T-helper 2 cell treated with Interferon-gamma antibody and Interleukin-4, amounts not matched to agents 5 μg/mL and 100 μg/mL, for 36 hours (primary cell): ENCODE data around the gene CALM3.
A peak's percentile ranks its signal among the peaks of the same experiment; 100 is the strongest.

Experiments
- DNase-seq: peaks from one replicate; pipeline ENCODE4 v3.0.0; 2021; ENCODE audit warnings: low spot score
- H3K27ac Mint-ChIP-seq: one replicate; pipeline ENCODE4 v1.8.0; 2021; ENCODE audit warnings: mild to moderate bottlenecking, mixed read lengths
- H3K27me3 Mint-ChIP-seq: one replicate; pipeline ENCODE4 v1.8.0; 2021; ENCODE audit warnings: low read depth, mixed read lengths
- H3K36me3 Mint-ChIP-seq: one replicate; pipeline ENCODE4 v1.8.0; 2021; ENCODE audit warnings: low read depth, mixed read lengths
- H3K4me1 Mint-ChIP-seq: one replicate; pipeline ENCODE4 v1.8.0; 2021; ENCODE audit warnings: low read depth, mixed read lengths
- H3K4me3 Mint-ChIP-seq: one replicate; pipeline ENCODE4 v1.8.0; 2022; ENCODE audit warnings: mild to moderate bottlenecking, moderate library complexity, mixed read lengths
- H3K9me3 Mint-ChIP-seq: one replicate; pipeline ENCODE4 v1.8.0; 2021; ENCODE audit warnings: mixed read lengths

CALM3 gene

GRCh38 chr19:46648060-46648960 is 47.2 kb downstream of the CALM3 start:
- Mint-ChIP-seq H3K9me3 (no peaks in the 10 kb centered on the region), H3K4me1 (no peaks in the 10 kb centered on the region), H3K27ac (no peak overlapping the region), H3K4me3 (no peak overlapping the region), H3K27me3 (peaks cover 58% of the 10 kb centered on the region), H3K36me3 (no peaks in the 10 kb centered on the region)
- DNase-seq, result no peak

GRCh38 chr19:46648961-46649960 is 48.1 kb downstream of the CALM3 start:
- no peaks in the 10 kb centered on the region for H3K9me3 Mint-ChIP-seq

GRCh38 chr19:46650445-46650844 is 49.3 kb downstream of the CALM3 start:
- Mint-ChIP-seq H3K36me3 (no peaks in the 10 kb centered on the region), H3K27ac (no peak overlapping the region), H3K9me3 (no peaks in the 10 kb centered on the region), H3K27me3 (peaks cover 53% of the 10 kb centered on the region), H3K4me1 (no peaks in the 10 kb centered on the region), H3K4me3 (no peak overlapping the region)
- no peak for DNase-seq

More at GRCh38 chr19:46648961-46649960, 48.1 kb downstream of the CALM3 start:
- Mint-ChIP-seq H3K27ac (no peak overlapping the region), H3K27me3 (peaks cover 54% of the 10 kb centered on the region), H3K36me3 (no peaks in the 10 kb centered on the region), H3K4me1 (no peaks in the 10 kb centered on the region), H3K4me3 (no peak overlapping the region)
- DNase-seq, result no peak

- peaks cover 43% of the 10 kb centered on the region for H3K27me3 Mint-ChIP-seq
- H3K4me1 Mint-ChIP-seq, result peaks cover under 1% of the 10 kb centered on the region
- no peak overlapping the region for H3K27ac Mint-ChIP-seq
- H3K9me3 Mint-ChIP-seq, result no peaks in the 10 kb centered on the region
- no peak for DNase-seq
- H3K36me3 Mint-ChIP-seq, result no peaks in the 10 kb centered on the region
- H3K4me3 Mint-ChIP-seq, result no peak overlapping the region
Measured at GRCh38 chr19:46654621-46655152, 53.6 kb downstream of the CALM3 start.

GRCh38 chr19:46656541-46656940 is 55.4 kb downstream of the CALM3 start:
- peaks cover 8% of the 10 kb centered on the region for H3K4me1 Mint-ChIP-seq
- peaks cover 33% of the 10 kb centered on the region for H3K27me3 Mint-ChIP-seq
- H3K9me3 Mint-ChIP-seq, result no peaks in the 10 kb centered on the region

GRCh38 chr19:46659151-46660007 is 58.2 kb downstream of the CALM3 start:
- Mint-ChIP-seq H3K36me3 (no peaks in the 10 kb centered on the region), H3K27me3 (peaks cover 36% of the 10 kb centered on the region), H3K27ac (peak overlapping the region; percentile 8), H3K4me1 (peaks cover 17% of the 10 kb centered on the region), H3K4me3 (peak overlapping the region; percentile 58), H3K9me3 (no peaks in the 10 kb centered on the region)
- DNase-seq, result no peak

More at GRCh38 chr19:46656541-46656940, 55.4 kb downstream of the CALM3 start:
- H3K4me3 Mint-ChIP-seq, result no peak overlapping the region
- no peak overlapping the region for H3K27ac Mint-ChIP-seq
- H3K36me3 Mint-ChIP-seq, result no peaks in the 10 kb centered on the region
- DNase-seq, result no peak

GRCh38 chr19:46660008-46660517 is 58.9 kb downstream of the CALM3 start:
- DNase-seq, result no peak
- no peaks in the 10 kb centered on the region for H3K9me3 Mint-ChIP-seq
- peak overlapping the region; percentile 58 for H3K4me3 Mint-ChIP-seq
- H3K36me3 Mint-ChIP-seq, result no peaks in the 10 kb centered on the region
- peak overlapping the region; percentile 8 for H3K27ac Mint-ChIP-seq
- H3K27me3 Mint-ChIP-seq, result peaks cover 32% of the 10 kb centered on the region
- H3K4me1 Mint-ChIP-seq, result peaks cover 17% of the 10 kb centered on the region
